GM12892 (cell line): ENCODE measurements around the gene GTF3C5.

Experiments used
- POLR2A ChIP-seq: IDR thresholded peaks from 2 replicates; pipeline ENCODE4 v1.6.1; 2011; ENCODE audit warnings: low read depth, low read length, control low read depth
- POLR2AphosphoS5 ChIP-seq: IDR thresholded peaks from 2 replicates; pipeline ENCODE4 v1.6.1; 2011; ENCODE audit warnings: low read depth, low read length, control low read depth

- TF ChIP-seq POLR2AphosphoS5 (no peak), POLR2A (no peak)
Measured at GRCh38 chr9:133088146-133088750, 57.5 kb downstream of the GTF3C5 start.
